Activated T-helper 1 cell treated with anti-CD3 and anti-CD28 coated beads, Interleukin-2, amount 50 U/mL, for 16 hours (primary cell): ENCODE data around the gene TMEM196.
A peak's percentile ranks its signal among the peaks of the same experiment; 100 is the strongest.
"Not testable (repeated sequence)": the region's sequence is repeated elsewhere in the genome, so short reads cannot be mapped to it uniquely, and the experiment has no call there.

Source experiments
- DNase-seq, 2 donors: peaks; one replicate each; pipeline ENCODE4 v3.0.0-alpha.2; 2020; ENCODE audit warnings: low read depth in 1 of 2, low spot score in 1 of 2

TMEM196 gene

DNA sequence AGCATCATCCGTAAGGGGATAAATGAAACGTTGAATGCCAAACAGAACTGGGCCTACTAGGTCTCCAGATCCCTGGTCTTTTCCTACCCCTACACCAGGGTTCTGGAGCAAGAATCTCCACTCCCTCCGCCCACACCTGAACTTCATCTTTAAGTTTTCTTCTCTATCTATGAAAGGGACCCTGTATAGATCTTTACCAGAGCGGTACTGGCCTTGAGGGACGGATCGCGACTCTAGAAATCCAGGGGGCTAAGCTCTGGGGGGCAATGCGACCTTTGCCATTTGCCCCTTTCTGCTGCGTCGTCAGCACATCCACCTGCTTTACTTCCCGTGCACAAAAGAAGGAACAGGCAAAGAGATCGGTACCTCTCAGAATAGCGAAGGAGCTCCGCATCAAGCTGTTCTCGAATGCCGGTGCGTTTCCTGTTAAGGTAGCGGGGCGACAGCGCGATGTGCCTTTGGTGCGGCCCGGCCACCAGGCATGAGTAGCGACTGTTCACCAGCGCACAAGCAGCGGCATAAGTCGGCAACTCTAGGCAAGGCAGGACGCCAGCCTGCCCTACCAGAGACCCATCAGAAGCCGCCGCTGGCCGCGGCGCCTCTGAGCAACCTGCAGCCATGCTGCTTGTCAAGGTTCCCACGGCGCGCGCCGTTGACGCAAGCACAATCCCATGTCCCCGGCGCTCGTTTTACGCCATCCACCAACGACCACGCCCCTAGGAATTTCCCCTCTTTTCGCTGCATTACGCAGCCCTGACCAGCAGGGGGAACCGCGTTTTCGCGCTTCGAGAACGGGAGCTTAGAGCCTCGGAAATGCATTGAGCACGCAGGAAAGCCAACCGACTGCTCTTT lies 64.8 kb downstream of the TMEM196 start, which contains the start of gene POLR1F:
Gene POLR1F (minus strand): TSS at position 641 of the 852 bp plus-strand sequence. CDS start 21 bp downstream, at position 620.
- peak; percentile 82 to 85 for DNase-seq

DNA sequence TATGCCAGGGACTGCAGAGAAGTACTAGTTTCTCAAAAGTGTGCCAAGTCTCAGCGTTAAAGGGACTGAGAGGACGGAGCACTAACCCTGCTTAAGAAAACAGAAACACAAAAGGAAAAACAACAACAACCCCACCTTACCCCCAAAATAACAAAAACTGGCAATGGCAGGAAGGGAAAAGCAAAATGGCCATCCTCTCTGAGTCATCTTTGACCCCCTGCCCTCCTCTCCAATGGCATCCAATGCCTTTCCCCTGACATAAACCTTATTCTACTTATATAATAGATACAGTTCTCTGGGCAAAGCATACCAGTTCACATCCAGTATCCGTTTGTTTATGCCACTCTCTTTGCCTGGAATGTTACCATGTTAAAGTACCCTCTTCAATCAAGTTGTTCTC lies 66.2 kb downstream of the TMEM196 start:
- DNase-seq = no peak

DNA sequence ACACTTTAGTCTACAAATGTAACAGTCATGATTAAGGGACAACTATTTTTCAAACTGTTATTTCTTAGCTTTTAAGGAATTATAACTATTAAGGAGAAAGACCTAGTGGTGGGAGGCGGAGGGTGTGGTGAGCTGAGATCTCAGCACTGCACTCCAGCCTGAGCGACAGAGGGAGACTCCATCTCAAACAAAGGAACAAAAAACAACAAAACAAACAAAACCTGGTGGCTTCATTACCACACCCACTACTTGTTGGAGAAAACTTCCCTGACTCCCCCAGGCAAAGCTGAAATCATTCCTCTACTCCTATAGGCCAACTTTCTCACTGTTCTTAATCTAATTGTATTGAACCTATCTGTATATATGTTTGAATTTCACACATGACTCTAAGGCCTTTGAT lies 67.8 kb downstream of the TMEM196 start:
- DNase-seq = no peak

DNA sequence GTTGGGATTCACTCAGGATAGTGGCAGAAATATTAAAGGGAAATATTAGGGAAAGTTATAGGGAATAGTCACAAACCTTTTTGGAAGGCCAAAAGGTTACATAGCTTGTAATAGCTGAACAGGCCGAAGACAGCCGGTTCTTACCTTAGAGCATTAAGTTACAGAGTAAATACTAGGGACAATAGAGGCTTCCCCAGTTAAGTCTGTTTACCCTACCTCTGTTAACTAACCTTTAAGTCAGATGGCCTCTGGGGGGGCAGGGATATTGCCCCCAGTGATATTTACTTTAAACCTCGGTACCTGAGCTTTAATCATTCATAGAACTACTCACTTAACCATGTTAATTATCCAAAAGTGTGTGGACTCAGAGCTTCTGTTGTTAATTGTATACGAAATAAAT lies 71.9 kb downstream of the TMEM196 start:
- no peak for DNase-seq

DNA sequence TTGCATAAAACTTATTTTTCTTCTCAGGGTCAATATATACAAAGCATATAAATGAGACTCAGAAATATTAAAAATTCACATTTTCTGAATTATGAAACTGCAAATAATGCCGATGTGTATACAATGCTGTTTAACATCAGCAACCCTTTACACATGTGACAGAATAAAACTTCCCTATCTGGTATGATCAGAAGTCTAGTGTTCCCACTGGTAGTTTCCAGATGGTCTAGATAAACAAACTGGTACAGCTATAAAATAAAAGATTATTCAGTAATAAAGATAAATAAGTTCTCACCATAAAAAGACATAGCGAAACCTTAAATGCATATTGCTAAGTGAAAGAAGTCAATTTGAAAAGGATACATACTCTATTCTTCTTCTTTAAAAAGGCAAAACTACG lies 72.5 kb downstream of the TMEM196 start:
- DNase-seq = no peak

DNA sequence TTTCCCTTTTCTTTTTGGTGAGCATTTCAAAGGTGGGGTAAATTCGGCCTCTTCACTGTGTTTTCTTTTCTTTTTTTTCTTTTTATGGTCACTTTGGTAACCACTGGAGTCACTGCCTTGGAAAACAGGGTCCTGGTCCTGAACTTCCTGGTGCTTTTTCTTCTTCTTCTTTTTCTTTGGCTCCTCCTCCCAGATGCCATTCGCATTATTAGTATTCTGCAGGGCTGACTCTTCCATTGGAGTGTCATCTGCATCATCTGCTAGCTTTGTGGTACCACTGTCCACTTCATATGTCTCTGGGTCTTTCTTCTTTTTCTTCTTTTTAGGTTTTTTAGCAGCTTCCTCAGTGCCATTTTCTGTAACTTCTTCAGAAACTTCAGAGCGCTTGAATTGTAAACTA lies 75.1 kb downstream of the TMEM196 start:
- no peak for DNase-seq

DNA sequence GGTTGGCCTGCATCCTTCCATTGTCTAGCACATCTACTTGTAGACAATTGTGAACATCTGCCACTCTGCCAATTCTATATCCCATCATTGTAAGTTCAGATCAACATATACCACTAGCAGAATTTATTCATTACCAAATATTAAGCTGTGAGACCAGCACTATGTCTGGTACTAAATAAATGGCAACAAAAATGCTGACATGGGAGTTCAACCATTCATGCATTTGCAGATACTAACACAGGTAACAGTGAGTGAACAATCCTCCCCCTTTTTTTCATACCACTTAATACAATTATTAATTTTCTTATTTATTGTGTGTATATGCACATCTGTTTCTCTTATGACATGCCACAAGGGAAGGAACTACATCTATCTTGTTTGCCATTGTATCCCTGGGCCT lies 76.5 kb downstream of the TMEM196 start:
- no peak for DNase-seq

DNA sequence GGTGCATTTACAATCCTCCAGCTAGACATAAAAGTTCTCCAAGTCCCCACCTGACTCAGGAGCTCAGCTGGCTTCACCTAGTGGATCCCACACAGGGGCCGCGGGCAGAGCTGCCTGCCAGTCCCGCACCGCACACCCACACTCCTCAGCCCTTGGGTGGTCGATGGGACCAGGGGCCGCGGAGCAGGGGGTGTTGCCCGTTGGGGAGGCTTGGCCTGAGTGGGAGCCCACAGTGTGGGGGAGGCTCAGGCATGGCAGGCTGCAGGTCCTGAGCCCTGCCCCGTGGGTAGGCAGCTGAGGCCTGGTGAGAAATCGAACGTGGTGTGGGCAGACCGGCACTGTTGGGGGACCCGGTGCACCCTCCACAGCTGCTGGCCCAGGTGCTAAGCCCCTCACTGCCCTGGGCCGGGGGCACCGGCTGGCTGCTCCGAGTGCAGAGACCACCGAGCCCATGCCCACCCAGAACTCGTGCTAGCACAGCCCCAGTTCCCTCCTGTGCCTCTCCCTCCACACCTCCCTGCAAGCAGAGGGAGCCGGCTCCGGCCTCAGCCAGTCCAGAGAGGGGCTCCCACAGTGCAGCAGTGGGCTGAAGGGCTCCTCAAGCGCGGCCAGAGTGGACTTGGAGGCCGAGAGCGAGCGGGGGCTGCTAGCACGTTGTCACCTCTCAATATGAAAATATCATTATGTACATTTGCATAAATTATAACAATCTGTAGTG lies 81.1 kb downstream of the TMEM196 start:
- DNase-seq = no peak

DNA sequence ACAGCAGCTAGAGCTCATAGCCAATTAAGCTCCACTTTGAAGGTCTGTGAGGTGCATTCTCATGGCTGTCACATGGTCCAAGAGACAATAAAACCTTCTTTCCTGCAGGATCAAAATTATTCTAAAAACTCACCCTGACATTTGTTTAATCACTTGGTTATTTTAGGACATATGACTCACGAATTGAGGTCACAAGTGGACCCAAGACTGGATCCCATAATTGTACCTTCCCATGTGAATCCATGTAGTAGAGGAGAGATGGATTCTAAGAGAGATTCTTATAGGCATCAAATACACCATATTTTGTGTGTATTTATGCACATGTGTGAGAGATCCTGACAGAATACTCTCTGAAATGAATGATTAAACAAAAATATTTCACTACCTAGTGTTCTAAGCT lies 82.7 kb downstream of the TMEM196 start:
- no peak for DNase-seq

DNA sequence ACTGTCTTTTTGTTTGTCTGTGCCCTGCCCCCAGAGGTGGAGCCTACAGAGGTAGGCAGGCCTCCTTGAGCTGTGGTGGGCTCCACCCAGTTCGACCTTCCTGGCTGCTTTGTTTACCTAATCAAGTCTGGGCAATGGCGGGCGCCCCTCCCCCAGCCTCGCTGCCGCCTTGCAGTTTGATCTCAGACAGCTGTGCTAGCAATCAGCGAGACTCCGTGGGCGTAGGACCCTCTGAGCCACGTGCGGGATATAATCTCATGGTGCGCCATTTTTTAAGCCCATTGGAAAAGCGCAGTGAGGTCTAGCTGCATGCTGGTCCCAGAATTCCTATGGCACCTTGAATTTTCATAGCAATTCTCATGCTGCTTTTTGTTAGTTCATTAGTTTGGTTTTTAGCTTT lies 84.3 kb downstream of the TMEM196 start:
- DNase-seq = not testable (repeated sequence)

DNA sequence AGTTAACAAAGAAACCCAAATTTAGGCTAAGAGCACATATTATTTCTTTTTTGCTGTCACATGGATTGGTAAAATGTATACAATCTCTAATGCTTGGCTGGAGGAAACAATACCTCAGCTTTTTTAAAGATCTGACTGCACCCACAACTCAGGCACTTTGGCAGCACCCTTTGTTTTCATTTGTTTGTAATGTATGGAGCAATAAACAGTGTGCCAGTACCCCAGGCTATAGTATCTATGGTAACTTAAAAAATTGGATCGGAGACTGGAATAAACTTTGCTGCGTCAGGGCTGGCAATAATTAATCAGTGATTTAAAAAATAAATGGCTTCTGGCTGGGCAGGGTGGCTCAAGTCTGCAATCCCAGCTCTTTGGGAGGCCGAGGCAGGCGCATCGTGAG lies 91.8 kb downstream of the TMEM196 start:
- DNase-seq = no peak

DNA sequence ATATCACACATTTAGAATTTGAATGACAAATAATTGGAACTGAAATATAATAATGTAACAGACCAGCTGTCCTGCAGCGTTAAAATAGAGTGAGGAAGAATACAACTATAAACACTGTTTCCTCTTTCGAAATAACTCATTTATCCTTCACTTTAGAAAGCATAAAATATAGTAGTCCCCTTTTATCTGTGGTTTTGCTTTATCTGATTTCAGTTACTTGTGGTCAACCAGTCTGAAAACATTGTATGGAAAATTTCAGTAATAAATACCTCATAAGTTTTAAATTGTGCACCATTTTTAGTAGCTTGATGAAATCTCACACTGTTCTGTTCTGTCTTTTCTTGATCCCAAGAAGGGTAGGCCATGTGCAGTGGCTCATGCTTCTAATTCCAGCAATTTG lies 96.2 kb downstream of the TMEM196 start:
- DNase-seq = no peak

DNA sequence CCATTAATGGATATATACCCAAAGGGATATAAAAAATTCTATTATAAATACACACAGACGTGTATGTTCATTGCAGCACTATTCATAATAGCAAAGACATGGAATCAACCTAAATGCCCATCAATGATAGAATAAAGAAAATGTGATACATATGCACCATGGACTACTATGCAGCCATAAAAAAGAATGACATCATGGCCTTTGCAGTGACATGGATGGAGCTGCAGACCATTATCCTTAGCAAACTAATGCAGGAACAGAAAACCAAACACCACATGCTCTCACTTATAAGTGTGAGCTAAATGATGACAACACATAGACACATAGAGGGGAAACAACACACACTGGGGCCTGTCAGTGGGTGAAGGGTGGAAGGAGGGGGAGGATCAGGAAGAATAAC lies 97.6 kb downstream of the TMEM196 start:
- DNase-seq = no peak

DNA sequence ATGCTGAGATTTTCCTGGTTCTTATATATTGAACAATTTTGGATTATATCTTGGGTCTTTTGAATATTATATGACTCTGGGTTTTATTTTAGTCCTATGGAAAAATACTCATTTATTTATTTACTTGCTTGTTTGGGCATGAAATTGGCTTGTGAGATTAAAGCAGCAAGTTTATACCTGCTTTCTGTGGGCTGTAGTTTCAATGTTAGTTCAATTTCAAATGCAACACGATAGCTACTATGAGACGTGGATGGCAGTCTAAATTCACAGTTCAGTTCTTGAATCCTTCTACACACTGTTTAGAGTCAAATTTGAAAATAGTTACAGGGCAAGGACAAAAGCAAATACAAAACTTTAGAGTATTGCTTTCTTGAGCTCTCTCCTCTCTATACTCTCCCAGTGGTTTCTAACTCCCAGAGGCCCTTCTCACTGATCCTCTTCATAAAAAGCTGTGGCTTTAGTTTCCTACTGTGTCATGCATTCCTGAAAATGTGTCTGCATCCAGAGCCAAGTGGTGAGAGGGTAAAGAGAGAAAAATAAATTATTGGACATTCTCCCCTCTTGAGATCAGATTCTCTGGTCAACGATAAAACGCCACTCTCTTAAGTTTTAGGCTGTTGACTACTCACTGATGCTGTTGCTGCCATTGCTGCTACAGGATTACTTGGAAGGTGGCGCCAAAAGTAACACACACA lies 99.0 kb downstream of the TMEM196 start:
- DNase-seq = no peak

DNA sequence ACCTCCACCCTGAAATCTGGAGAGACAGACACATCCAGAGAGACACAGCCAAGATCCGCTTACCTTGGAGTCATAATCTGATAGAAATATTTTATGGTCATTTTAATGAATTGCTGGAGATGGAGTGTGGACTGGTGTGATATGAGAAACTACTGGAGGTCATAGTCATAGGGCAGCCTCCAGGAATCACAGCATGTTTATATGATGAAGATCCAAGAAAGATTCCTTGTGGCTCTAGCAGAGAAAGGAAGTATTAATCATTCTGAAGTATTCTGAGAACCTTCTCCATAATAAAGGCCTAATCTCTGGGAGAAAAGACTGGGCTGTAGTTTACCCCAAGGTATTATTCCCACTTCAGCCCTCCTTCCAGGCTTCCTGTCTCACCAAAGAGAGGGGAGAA lies 102.6 kb downstream of the TMEM196 start:
- no peak for DNase-seq
